WI38 (cell line): Measurements from ENCODE around the gene PARP6.
"Not testable (repeated sequence)": the region's sequence is repeated elsewhere in the genome, so short reads cannot be mapped to it uniquely, and the experiment has no call there.

Experiments used
- H3K4me3 ChIP-seq: 2 replicates; pipeline ENCODE4 v1.5.1; 2011; ENCODE audit warnings: low read depth, mild to moderate bottlenecking, control low read depth, low read length
- TF ChIP-seq, protein P1 (sequence below): IDR thresholded peaks from 2 replicates; pipeline ENCODE4 v1.5.1; 2012; ENCODE audit warnings: low read depth, mild to moderate bottlenecking, control low read depth, low read length

PARP6 gene

DNA sequence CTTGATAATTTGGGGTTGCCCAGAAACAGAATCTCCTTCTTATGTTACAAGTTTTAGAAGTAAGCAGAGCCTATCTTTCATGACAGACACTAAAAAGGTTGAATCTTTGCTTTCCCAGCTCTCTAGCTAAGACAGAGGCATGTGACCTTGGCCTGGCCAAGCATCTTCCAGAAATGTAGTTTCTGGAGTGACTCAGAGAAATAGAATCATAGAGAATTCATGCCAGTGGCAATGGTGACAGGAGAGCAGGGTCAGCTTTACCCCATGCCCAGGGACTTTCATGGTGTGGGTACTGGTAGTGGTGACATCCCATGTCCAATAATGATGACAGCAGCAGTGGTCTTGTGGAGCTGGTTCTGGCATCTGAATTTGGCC is 4.0 kb upstream of the PARP6 start:
- TF ChIP-seq, protein P1, sequence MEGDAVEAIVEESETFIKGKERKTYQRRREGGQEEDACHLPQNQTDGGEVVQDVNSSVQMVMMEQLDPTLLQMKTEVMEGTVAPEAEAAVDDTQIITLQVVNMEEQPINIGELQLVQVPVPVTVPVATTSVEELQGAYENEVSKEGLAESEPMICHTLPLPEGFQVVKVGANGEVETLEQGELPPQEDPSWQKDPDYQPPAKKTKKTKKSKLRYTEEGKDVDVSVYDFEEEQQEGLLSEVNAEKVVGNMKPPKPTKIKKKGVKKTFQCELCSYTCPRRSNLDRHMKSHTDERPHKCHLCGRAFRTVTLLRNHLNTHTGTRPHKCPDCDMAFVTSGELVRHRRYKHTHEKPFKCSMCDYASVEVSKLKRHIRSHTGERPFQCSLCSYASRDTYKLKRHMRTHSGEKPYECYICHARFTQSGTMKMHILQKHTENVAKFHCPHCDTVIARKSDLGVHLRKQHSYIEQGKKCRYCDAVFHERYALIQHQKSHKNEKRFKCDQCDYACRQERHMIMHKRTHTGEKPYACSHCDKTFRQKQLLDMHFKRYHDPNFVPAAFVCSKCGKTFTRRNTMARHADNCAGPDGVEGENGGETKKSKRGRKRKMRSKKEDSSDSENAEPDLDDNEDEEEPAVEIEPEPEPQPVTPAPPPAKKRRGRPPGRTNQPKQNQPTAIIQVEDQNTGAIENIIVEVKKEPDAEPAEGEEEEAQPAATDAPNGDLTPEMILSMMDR, result no peak
- H3K4me3 ChIP-seq, result no peak overlapping the region

DNA sequence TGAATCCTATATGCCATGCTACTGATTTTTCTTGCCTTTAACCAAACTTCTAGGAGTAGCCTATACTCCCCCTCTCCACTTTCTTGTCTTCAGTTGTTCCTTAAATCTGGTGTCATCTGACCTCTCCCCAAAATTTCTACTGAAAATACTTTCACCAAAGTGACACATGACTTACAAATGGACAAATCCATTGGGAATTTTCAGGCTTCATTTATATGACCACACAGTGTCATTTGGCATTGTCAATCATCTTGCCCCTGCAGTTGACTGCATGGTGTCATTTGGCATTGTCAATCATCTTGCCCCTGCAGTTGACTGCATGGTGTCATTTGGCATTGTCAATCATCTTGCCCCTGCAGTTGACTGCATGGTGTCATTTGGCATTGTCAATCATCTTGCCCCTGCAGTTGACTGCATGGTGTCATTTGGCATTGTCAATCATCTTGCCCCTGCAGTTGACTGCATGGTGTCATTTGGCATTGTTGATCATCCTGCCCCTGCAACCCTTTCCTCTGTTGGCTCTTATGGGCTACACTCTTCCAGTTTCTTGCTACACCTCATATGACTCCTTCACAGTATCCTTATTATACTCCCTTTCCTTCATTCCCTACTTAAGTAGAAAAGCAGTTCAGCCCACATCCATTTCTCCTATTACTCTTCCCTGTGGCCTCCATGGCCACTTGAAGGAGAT is 3.4 kb upstream of the PARP6 start:
- not testable (repeated sequence) for H3K4me3 ChIP-seq

DNA sequence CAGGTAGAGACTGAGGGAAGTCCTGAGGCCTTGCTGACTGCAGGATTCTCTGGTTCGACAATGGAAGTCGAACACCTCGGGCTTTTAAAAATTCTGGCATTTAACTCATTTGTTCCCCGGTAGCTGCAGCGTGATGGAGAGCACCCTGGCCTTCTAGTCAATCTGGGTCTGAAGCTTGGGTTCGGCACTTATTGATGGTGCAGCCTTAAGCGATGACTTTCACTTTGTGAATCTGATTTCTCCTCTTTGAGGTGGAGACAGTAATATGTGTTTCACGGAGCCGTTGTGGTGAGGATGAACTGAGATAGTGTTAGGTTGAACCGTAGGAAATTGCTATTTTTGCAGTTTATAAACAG is 621 bp upstream of the PARP6 start:
- peak overlapping the region; percentile 56 for H3K4me3 ChIP-seq
- TF ChIP-seq, protein P1, result no peak

DNA sequence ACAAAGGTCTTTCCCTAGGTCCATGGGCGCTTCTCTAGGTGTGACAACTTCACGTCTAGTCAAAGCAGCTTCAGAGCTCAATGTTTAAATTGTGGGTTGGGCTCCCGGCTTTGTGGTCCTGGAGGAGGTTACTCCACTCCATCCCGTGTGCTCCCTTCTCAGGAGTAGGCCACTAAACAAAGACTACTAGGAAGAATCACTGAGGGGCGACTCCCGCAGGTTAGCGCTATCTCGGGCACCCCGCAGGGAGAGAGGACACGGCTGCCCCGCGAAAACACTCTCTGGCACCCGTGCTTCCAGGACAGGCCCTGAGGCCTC is 500 bp downstream of the PARP6 start:
- peak overlapping the region; percentile 80 for H3K4me3 ChIP-seq
- TF ChIP-seq, protein P1, result no peak

DNA sequence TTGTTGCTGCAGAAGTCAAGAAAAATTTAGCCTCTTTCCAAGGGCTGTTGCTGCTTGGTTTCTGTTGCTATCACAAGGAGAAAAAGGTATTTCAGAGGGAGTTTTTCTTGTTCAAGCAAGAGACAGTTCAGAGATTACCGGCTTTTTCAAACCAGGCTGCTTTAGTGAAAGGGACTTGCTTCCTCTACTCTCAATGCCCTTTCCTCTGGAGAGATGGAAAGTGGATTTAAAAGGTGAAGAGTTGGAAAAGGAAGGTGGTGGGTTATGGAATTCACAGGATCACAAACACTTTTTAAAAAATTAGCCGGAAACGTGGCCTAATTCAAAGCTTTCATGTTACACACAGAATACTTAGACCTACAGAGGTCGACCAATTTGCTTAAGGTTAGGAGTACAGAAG is 1.1 kb downstream of the PARP6 start:
- no peak overlapping the region; the same call in 1 of the 2 replicates for H3K4me3 ChIP-seq
- TF ChIP-seq, protein P1, result no peak

DNA sequence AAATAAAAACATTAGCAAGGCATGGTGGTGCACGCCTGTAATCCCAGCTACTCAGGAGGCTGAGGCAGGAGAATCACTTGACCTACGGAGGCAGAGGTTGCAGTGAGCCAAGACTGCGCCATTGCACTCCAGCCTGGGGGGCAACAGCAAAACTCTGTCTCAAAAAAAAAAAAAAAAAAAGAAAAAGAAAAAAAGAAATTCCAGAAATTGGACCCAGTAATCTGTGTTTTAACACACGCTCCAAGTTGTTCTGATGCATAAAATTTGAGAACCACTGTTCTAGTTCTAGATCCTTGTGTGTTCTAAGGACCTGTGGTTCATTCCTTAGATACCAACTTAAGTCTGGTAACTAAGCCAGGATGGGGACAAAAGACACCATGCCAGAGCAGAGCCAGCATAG is 2.6 kb downstream of the PARP6 start:
- TF ChIP-seq, protein P1, result no peak

DNA sequence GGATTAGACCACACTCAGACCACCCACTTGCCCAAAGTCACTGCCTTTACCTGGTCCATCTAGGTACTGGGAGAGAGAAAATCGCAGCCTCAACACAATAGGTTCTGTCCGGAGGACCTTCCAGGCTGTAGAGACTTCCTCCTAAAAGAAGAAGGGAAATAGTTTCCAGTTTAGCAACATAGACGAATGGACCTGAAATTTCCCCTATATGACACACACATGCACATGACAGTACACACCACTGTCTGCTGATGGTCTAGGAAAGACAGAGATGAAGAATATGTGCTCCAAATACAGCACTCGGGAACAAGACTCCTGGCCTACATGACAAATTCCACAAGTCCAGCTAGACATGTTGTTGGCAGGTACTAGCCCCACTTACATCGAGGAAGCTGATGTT is 7.3 kb downstream of the PARP6 start:
- no peak overlapping the region for H3K4me3 ChIP-seq
- TF ChIP-seq, protein P1, result no peak

More for the DNA sequence above, 2.6 kb downstream of the PARP6 start:
- no peak overlapping the region for H3K4me3 ChIP-seq

DNA sequence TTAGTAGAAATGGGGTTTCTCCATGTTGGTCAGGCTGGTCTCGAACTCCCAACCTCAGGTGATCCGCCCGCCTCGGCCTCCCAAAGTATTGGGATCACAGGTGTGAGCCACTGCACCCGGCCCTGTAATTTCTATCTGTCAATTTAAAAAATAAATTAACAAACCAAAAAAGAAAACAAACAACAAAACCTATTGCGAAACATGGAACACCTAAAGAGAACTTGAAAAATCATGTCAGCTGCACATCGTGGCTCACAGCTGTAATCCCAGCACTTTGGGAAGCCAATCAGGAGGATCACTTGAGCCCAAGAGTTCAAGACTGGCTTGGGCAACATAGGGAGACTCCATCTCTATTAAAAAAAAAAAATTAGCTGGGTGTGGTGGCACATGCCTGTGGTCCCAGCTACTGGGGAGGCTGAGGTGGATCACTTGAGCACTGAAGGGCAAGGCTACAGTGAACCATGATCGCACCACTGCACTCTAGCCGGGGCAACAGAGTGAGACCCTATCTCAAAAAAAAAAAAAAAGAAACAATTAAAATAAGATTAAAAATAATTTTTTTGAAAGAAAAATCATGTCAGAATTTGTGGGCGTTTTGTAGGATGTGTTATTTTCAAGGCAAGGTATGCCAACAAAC is 19.6 kb downstream of the PARP6 start:
- TF ChIP-seq, protein P1, result no peak

More for the DNA sequence above, 19.6 kb downstream of the PARP6 start:
- no peak overlapping the region for H3K4me3 ChIP-seq
